ENCODE data around the gene C5orf15.

DNA sequence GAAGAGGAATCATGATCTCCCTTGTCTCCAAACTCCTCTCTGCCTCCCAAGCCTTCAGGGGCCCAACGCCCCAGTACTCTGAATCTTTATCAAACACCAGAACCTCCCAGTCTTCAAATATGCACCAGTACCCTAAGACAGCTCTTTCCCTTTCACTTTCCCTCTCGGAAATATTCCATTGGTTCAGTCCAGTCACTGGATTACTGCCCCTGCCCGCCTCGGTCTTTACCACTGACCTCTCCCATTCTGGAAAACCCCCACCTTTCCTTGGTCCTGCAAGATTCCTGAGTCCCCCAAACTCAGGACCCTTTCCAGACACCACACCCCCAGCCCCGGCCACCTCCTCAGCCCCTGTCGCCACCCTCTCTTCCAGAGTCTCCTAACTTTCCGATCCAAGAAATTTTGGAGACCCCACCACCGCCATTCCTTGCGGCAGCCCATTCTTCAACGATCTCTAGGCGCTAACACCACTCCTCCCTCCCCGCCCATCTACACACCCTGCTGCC lies 674 bp downstream of the C5orf15 start:
- TF ChIP-seq, protein P1, sequence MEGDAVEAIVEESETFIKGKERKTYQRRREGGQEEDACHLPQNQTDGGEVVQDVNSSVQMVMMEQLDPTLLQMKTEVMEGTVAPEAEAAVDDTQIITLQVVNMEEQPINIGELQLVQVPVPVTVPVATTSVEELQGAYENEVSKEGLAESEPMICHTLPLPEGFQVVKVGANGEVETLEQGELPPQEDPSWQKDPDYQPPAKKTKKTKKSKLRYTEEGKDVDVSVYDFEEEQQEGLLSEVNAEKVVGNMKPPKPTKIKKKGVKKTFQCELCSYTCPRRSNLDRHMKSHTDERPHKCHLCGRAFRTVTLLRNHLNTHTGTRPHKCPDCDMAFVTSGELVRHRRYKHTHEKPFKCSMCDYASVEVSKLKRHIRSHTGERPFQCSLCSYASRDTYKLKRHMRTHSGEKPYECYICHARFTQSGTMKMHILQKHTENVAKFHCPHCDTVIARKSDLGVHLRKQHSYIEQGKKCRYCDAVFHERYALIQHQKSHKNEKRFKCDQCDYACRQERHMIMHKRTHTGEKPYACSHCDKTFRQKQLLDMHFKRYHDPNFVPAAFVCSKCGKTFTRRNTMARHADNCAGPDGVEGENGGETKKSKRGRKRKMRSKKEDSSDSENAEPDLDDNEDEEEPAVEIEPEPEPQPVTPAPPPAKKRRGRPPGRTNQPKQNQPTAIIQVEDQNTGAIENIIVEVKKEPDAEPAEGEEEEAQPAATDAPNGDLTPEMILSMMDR (IDR thresholded peaks at IDR 0.05) = no peak
- no peak for TF ChIP-seq EZH2 (IDR thresholded peaks at IDR 0.05)
- no peak for TF ChIP-seq EZH2phosphoT487 (IDR thresholded peaks at IDR 0.05)
